Panc1 (cell line): ENCODE data around the gene SNORC. TPM values are rescaled to one million over a fixed set of nuclear protein-coding genes. Genes with fewer than 3 reads are reported as not detected.

Experiments used
- ATAC-seq: fragments of 200-7000 bp; cut with Tn5 transposase; 2 replicates; pipeline ENCODE4 v1.9.1; 2020; ENCODE audit warnings: mild to moderate bottlenecking, moderate library complexity
- BruUV-seq: library from RNA; stranded (reverse); fragments of 400-500 nt; replicated peaks from 2 replicates; lab custom pipeline; 2021; lab: Mats Ljungman, UMichigan
- CTCF ChIA-PET: fragments of 300-600 bp; sonication (Branson Sonifier 250); formaldehyde crosslinking; loops from one replicate; lab custom pipeline; 2022; ENCODE audit warnings: antibody characterized with exemption; lab: Charles Lee
- POLR2A ChIA-PET: fragments of 300-600 bp; sonication (Branson Sonifier 250); formaldehyde crosslinking; loops from one replicate; lab custom pipeline; 2022; ENCODE audit warnings: antibody characterized with exemption; lab: Charles Lee
- DNase-seq: peaks from one replicate; pipeline ENCODE4 v3.0.0-alpha.2; 2010; ENCODE audit warnings: low read depth, low spot score
- H3K27ac ChIP-seq: 2 replicates; pipeline ENCODE4 v1.5.1; 2011; ENCODE audit warnings: mild to moderate bottlenecking, low read length, inconsistent platforms
- H3K27me3 ChIP-seq: fragments of 200-500 bp; sonication (Bioruptor generic); 2 replicates; pipeline ENCODE4 v1.6.0; 2014; ENCODE audit warnings: low read length, inconsistent platforms; ENCODE audit not compliant: control insufficient read depth, insufficient read depth
- H3K36me3 ChIP-seq: fragments of 200-500 bp; sonication (Bioruptor generic); 2 replicates; pipeline ENCODE4 v1.5.1; 2014; ENCODE audit warnings: inconsistent platforms, mild to moderate bottlenecking, low read length, moderate library complexity; ENCODE audit not compliant: control insufficient read depth, insufficient read depth
- H3K4me1 ChIP-seq: 2 replicates; pipeline ENCODE4 v1.5.1; 2011; ENCODE audit warnings: inconsistent platforms, mild to moderate bottlenecking, low read length, moderate library complexity; ENCODE audit not compliant: control insufficient read depth, insufficient read depth
- H3K4me3 ChIP-seq, 2 experiments: 2 replicates each; pipeline ENCODE4 v1.5.1; 2011 to 2012; ENCODE audit warnings: low read depth in 2 of 2, low read length in 2 of 2, mild to moderate bottlenecking in 2 of 2, inconsistent platforms in 1 of 2, moderate library complexity in 1 of 2
- H3K9me3 ChIP-seq: fragments of 200-500 bp; sonication (Bioruptor generic); 2 replicates; pipeline ENCODE4 v1.5.1; 2014; ENCODE audit warnings: low read depth, mild to moderate bottlenecking, inconsistent platforms, low read length, moderate library complexity; ENCODE audit not compliant: control insufficient read depth, insufficient read depth
- CTCF ChIP-seq: fragments of 450-650 bp; IDR thresholded peaks from 2 replicates; pipeline ENCODE4 v1.5.1; 2017; ENCODE audit warnings: mild to moderate bottlenecking
- POLR2AphosphoS5 ChIP-seq: IDR thresholded peaks from 2 replicates; pipeline ENCODE4 v1.6.1; 2012; ENCODE audit warnings: mild to moderate bottlenecking, low read depth, low read length, moderate library complexity
- REST ChIP-seq, 2 experiments: IDR thresholded peaks; 2 replicates each; pipeline ENCODE4 v1.6.1; 2011 to 2012; ENCODE audit warnings: low read depth in 2 of 2, control low read depth in 1 of 2, low read length in 1 of 2, mild to moderate bottlenecking in 1 of 2, moderate library complexity in 1 of 2; ENCODE audit not compliant: insufficient read depth in 1 of 2
- SIN3A ChIP-seq: IDR thresholded peaks from 2 replicates; pipeline ENCODE4 v1.6.1; 2012; ENCODE audit warnings: low read depth, mild to moderate bottlenecking, low read length, moderate library complexity, borderline replicate concordance; ENCODE audit not compliant: insufficient read depth
- TCF7L2 ChIP-seq: IDR thresholded peaks from 2 replicates; pipeline ENCODE4 v1.6.1; 2011; ENCODE audit warnings: mild to moderate bottlenecking, low read depth, low read length, inconsistent platforms
- in situ Hi-C: cut with HindIII; loops from 2 replicates; pipeline ENCODE4 v1.10.0; 2016; ENCODE audit warnings: low sequenced_read_pairs, low pct_unique_long_range_greater_than_20kb
- intact Hi-C: fragments of 100-400 bp; cut with micrococcal nuclease; formaldehyde crosslinking; loops from one replicate; pipeline ENCODE4 v1.10.0; 2022; ENCODE audit not compliant: unreplicated experiment
- total RNA-seq: library from RNA; stranded (reverse); gene quantifications from one replicate; pipeline ENCODE4 v1.2.1, GENCODE V29; 2021; ENCODE audit not compliant: unreplicated experiment

Gene SNORC
- total RNA-seq, 1 experiment from 2014 or later: 6.8 TPM

GRCh38 chr2:232919141-232919540, 49.1 kb downstream of the SNORC start:
- Histone ChIP-seq H3K36me3 (no peaks in the 10 kb centered on the region), H3K27me3 (no peaks in the 10 kb centered on the region), H3K27ac (no peak overlapping the region), H3K9me3 (no peaks in the 10 kb centered on the region), H3K4me1 (no peaks in the 10 kb centered on the region), H3K4me3 (no peak overlapping the region)
- ChIA-PET CTCF (interaction anchor here (0.7 kb wide), 1 partner anchor 8 kb away, joined by 4 read pairs; no protein-coding TSS in a partner anchor), POLR2A (no interaction called here)
- in situ Hi-C loops: no loop called here
- intact Hi-C loops: no loop called here
- no TSS peak for BruUV-seq
- no peak for ATAC-seq
- no peak for TF ChIP-seq CTCF
- TF ChIP-seq SIN3A: no peak
- no peak for TF ChIP-seq TCF7L2
- no peak for TF ChIP-seq POLR2AphosphoS5
- TF ChIP-seq REST (IDR thresholded peaks at IDR 0.05; ENCODE audit: insufficient read depth in 1 of 2, low read depth in 2 of 2, low read length in 1 of 2): no peak
- DNase-seq: no peak

GRCh38 chr2:232920055-232920454, 50.0 kb downstream of the SNORC start:
- ChIA-PET CTCF (no interaction called here), POLR2A (no interaction called here)
- no peaks in the 10 kb centered on the region for H3K36me3 ChIP-seq
- in situ Hi-C loops (no loop called here), intact Hi-C loops (no loop called here)
- no peak for DNase-seq
- no peak overlapping the region for H3K27ac ChIP-seq
- no TSS peak for BruUV-seq
- H3K27me3 ChIP-seq: no peaks in the 10 kb centered on the region
- no peak for ATAC-seq
- H3K4me3 ChIP-seq: no peak overlapping the region
- no peaks in the 10 kb centered on the region for H3K9me3 ChIP-seq
- TF ChIP-seq POLR2AphosphoS5 (no peak), SIN3A (no peak), TCF7L2 (no peak), REST (IDR thresholded peaks at IDR 0.05; ENCODE audit: insufficient read depth in 1 of 2, low read depth in 2 of 2, low read length in 1 of 2) (no peak), CTCF (no peak)
- no peaks in the 10 kb centered on the region for H3K4me1 ChIP-seq
